NCI-H510A (cell line): ENCODE results near the gene ZNF606.

Source experiments
- DNase-seq: peaks from one replicate; lab custom pipeline; 2025; lab: John Stamatoyannopoulos, UW

The ZNF606 gene

DNA sequence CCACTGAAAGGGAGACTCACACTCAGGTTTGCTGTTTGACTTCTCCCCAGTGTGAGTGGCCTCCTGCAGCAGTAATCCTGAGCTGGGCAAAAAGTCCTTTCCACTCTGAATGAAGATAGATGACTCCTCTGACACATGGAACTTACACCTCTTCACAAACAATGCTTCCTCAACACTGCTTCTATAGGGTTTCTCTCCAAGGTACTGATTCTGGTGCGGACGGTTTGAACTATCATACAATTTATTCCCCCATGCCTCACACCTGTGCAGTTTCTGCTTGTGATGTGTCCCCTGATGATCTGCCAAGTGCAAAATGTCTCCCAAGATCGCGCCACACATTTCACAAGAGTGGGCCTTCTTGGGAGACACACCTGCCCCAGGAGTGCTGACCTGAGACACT, 75.0 kb downstream of the ZNF606 start:
- no peak for DNase-seq
